Gastrocnemius medialis (tissue), 4 donors: Measurements from ENCODE around the gene RAB43. TPM values are rescaled to one million over a fixed set of nuclear protein-coding genes. Genes with fewer than 3 reads are reported as not detected.
A peak's percentile ranks its signal among the peaks of the same experiment; 100 is the strongest.
"Not testable (repeated sequence)": the region's sequence is repeated elsewhere in the genome, so short reads cannot be mapped to it uniquely, and the experiment has no call there.

Experiments
- ATAC-seq, 2 donors: fragments of 150-250 bp; one replicate each; pipeline ENCODE4 v1.9.1; 2016
- DNase-seq, 2 donors: peaks; one replicate each; pipeline ENCODE4 v3.0.0-alpha.2; 2019
- H3K27ac ChIP-seq, 4 donors: fragments of 200-600 bp; sonication (generic); 1 replicate in 1 of 4; 2 replicates in 3 of 4; pipeline ENCODE4 v1.5.1; 2016 to 2018; ENCODE audit warnings: mild to moderate bottlenecking in 2 of 4, moderate library complexity in 1 of 4
- H3K27me3 ChIP-seq, 3 donors: fragments of 200-600 bp; sonication (generic) in 2 of 3; 1 replicate in 1 of 3; 2 replicates in 2 of 3; pipeline versions ENCODE4 v1.5.1 to v1.6.0; 2016 to 2019; ENCODE audit warnings: mild to moderate bottlenecking in 1 of 3, moderate library complexity in 1 of 3
- H3K36me3 ChIP-seq, 2 donors: fragments of 200-600 bp; sonication (generic) in 1 of 2; one replicate each; pipeline ENCODE4 v1.5.1; 2017 to 2018
- H3K4me1 ChIP-seq, 2 donors: fragments of 200-600 bp; sonication (generic) in 1 of 2; one replicate each; pipeline ENCODE4 v1.5.1; 2016 to 2017; ENCODE audit warnings: mild to moderate bottlenecking in 2 of 2
- H3K4me3 ChIP-seq, 4 donors: fragments of 200-600 bp; sonication (generic) in 3 of 4; 1 replicate in 1 of 4; 2 replicates in 3 of 4; pipeline ENCODE4 v1.5.1; 2016 to 2019; ENCODE audit warnings: mild to moderate bottlenecking in 2 of 4
- H3K9me3 ChIP-seq, 3 donors: fragments of 200-600 bp; sonication (generic) in 2 of 3; 1 replicate in 1 of 3; 2 replicates in 2 of 3; pipeline ENCODE4 v1.5.1; 2016 to 2019
- POLR2A ChIP-seq, 2 donors: fragments of 450-650 bp; IDR thresholded peaks; one replicate each; pipeline ENCODE4 v1.6.1; 2017; ENCODE audit warnings: antibody characterized with exemption in 2 of 2, mild to moderate bottlenecking in 2 of 2, moderate library complexity in 2 of 2
- in situ Hi-C, 4 donors: fragments of 200-750 bp; cut with MboI; loops; one replicate each; pipeline versions ENCODE4 v1.15.0 to v1.8.0; 2017; ENCODE audit warnings: low sequenced_read_pairs in 4 of 4
- intact Hi-C: fragments of 100-400 bp; cut with DNase I; formaldehyde crosslinking; loops from one replicate; pipeline ENCODE4 v1.15.1; 2023; ENCODE audit warnings: low total_unique reads
- total RNA-seq, 4 donors: library from RNA; depleted of rRNA; stranded (reverse); fragments of >200 nt; gene quantifications; one replicate each; pipeline versions ENCODE4 v1.1.0 to v1.2.3, GENCODE V29; 2016
- TF ChIP-seq, protein P1 (sequence below), 5 experiments: fragments of 450-650 bp in 3 of 5; fragments of 200-600 bp in 2 of 5; sonication (generic) in 2 of 5; IDR thresholded peaks in 4 of 5; conservative IDR thresholded peaks in 1 of 5; 1 replicate in 4 of 5; 2 replicates in 1 of 5; pipeline ENCODE4 v1.5.1; 2016 to 2019; ENCODE audit warnings: antibody characterized with exemption in 5 of 5, mild to moderate bottlenecking in 3 of 5, moderate library complexity in 3 of 5

Gene RAB43
- total RNA-seq, 4 donors from 2014 or later: 1.1 to 3.9 (median 2.5) TPM

DNA sequence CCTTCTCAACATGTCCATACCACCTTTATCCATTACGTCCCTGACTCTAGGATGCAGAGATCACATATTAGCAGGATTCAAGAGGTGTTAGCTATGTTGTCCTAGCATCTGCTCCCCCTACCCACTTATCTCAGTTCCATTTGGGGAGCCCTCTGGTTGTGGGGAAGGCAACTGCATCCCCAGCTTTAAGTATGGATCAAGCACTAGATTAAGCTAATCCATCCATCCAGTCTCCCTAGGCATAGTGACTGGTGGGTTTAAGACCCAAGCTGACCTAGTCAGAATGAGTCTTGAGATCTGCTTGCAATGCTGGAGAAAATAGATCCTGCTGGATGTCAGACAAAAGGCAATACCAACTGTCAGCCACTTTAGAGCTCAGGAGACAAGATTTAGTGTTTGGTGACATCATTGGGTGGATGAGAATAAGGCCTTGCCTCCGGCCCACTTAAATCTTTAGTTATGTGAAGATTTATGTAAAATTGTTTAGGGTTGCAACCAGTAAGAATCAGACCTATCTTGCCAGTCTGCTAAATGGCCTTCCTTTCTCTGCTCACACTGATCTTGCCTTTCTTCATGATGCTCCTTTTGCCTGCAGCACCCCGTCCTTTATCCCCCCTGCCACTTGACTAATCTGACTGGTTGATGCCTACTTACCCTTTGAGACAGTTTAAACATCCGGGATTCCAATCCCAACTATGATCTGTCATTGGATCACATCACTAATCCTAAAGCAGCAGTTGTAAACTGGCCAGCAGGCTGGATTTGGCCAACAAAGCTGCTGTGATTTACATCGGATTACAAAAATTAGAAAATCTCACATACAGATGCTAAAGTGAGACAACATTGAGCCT is 41.4 kb upstream of the RAB43 start:
- in situ Hi-C loops (no loop called here), intact Hi-C loops (no loop called here)
- Histone ChIP-seq H3K4me1 (peaks cover 26 to 36% of the 10 kb centered on the region in 2 donors), H3K27me3 (no peaks in the 10 kb centered on the region), H3K9me3 (no peaks in the 10 kb centered on the region), H3K27ac (peak overlapping the region; percentile 93 to 97 (median 96)), H3K4me3 (peak overlapping the region; percentile 76 to 97 (median 84)), H3K36me3 (peaks cover 7 to 43% of the 10 kb centered on the region in 2 donors)
- TF ChIP-seq POLR2A (IDR thresholded peaks at IDR 0.05): no peak
- TF ChIP-seq, protein P1, sequence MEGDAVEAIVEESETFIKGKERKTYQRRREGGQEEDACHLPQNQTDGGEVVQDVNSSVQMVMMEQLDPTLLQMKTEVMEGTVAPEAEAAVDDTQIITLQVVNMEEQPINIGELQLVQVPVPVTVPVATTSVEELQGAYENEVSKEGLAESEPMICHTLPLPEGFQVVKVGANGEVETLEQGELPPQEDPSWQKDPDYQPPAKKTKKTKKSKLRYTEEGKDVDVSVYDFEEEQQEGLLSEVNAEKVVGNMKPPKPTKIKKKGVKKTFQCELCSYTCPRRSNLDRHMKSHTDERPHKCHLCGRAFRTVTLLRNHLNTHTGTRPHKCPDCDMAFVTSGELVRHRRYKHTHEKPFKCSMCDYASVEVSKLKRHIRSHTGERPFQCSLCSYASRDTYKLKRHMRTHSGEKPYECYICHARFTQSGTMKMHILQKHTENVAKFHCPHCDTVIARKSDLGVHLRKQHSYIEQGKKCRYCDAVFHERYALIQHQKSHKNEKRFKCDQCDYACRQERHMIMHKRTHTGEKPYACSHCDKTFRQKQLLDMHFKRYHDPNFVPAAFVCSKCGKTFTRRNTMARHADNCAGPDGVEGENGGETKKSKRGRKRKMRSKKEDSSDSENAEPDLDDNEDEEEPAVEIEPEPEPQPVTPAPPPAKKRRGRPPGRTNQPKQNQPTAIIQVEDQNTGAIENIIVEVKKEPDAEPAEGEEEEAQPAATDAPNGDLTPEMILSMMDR (IDR thresholded peaks at IDR 0.05 in 4 of 5, conservative IDR thresholded peaks at IDR 0.05 in 1 of 5): peak in 3 of 5 experiments; percentile 16 to 37 (median 24)
- no peak for ATAC-seq
- DNase-seq: no peak

DNA sequence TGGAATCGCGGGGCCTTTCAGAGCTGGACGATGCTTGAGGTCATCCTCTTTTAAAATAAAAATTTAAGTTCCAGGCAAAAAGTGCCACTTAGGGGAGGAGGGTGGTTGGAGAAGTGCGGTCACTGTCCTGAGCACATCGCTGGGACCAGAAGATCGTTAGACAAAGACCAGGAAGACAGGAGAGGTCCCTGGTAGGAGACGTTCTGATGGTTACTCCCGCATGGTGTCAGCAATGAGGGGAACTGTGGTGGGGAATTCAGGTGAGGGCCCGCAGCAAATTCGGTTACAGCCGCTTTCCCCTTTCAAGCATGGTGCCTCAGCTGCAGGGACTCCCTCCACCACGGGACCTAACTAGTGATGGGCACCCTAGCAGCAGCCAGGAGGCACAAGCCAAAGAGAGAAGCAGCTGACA is 40.3 kb upstream of the RAB43 start:
- in situ Hi-C loops (no loop called here), intact Hi-C loops (loop anchor here (1.0 kb wide), 3 partner anchors 63 to 87 kb away; partner anchors contain the start of gene COPG1)
- peaks cover 0 to 41% of the 10 kb centered on the region in 2 donors for H3K36me3 ChIP-seq

DNA sequence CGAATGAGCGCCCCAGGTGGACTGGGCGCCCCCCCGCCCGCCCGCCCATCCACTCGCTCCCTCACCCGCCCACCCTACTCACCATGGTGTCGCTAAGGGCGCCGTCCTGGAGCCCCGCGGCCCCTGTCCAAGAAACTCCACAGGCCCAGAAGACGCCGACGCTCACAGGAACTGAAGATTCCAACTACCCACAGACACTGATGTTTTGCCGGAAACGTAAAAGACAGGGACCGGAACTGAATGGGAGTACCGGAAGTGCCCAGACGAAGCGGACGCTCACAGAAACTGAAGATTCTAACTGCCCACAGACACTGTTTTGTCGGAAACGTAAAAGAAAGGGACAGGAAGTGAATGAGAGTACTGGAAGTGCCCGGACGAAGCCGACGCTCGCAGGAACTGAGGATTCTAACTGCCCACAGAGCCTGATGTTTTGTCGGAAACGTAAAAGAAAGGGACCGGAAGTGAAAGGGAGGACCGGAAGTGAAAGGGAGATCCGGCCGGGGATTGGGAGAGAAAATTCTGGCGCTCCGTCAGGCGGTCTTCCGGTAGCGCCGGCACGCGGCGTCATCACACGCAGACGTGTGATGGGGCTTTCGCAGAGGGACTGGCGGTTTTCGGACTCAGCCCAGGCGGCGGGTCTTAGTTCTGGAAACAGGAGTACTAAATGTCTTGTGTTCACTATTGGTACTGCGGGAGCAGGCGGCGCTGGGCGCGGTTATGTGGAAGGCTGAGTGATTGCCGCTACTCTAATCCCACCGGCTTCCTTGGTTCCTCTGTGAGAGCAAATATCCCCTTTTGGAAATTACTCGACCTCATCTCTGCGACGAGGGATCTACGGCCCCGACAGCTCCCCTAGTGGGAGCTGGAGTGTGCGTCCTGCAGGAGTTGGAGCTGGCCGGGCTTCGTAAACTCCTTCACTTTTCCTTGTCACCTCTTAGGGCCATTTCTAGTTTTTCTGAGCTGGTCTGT is 39.6 kb upstream of the RAB43 start, which contains the start of gene ISY1:
TSS of gene ISY1 (minus strand) at position 173 of the 969 bp plus-strand sequence. CDS start at position 85, 88 bp downstream.
- ATAC-seq: peak; percentile 82 to 86
- peak; percentile 83 to 87 for DNase-seq
- Histone ChIP-seq H3K9me3 (no peaks in the 10 kb centered on the region), H3K36me3 (peaks cover 0 to 41% of the 10 kb centered on the region in 2 donors), H3K27ac (peak within 1 kb of the TSS; percentile 93 to 97 (median 96)), H3K4me1 (peaks cover 26 to 36% of the 10 kb centered on the region in 2 donors), H3K27me3 (no peaks in the 10 kb centered on the region), H3K4me3 (peak within 1 kb of the TSS; percentile 76 to 97 (median 84))
- intact Hi-C loops (loop anchor here (1.0 kb wide), 3 partner anchors 64 to 88 kb away; partner anchors contain the start of gene COPG1), in situ Hi-C loops (no loop called here)
- peak; percentile 87 to 88 for TF ChIP-seq POLR2A (IDR thresholded peaks at IDR 0.05)
- TF ChIP-seq, protein P1 (IDR thresholded peaks at IDR 0.05 in 4 of 5, conservative IDR thresholded peaks at IDR 0.05 in 1 of 5): peak; percentile 80 to 94 (median 82)

More for the DNA sequence above, 40.3 kb upstream of the RAB43 start:
- Histone ChIP-seq H3K9me3 (no peaks in the 10 kb centered on the region), H3K4me3 (peak overlapping the region; percentile 76 to 97 (median 84)), H3K27ac (peak overlapping the region; percentile 93 to 97 (median 96)), H3K27me3 (no peaks in the 10 kb centered on the region), H3K4me1 (peaks cover 26 to 36% of the 10 kb centered on the region in 2 donors)
- DNase-seq (peak; percentile 61 to 71), ATAC-seq (peak; percentile 38 to 48)
- TF ChIP-seq POLR2A (IDR thresholded peaks at IDR 0.05): no peak
- TF ChIP-seq, protein P1 (IDR thresholded peaks at IDR 0.05 in 4 of 5, conservative IDR thresholded peaks at IDR 0.05 in 1 of 5): peak in 1 of 5 experiments; percentile 25

DNA sequence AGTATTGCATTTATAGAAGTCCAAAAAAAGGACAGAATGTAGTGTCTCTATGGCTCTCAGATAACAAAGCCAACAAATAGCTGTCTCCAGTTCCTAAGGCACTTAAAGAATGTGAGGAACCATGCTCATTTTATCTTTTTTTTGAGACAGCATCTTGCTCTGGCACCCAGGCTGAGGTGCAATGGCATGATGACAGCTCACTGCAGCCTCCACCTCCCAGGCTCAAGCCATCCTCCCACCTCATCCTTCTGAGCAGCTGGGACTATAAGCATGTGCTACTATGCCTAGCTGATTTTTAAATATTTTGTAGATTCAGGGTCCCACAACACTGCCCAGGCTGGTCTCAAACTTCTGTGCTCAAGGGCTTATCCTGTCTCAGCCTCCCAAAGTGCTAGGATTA is 23.2 kb upstream of the RAB43 start:
- intact Hi-C loops: no loop called here
- Histone ChIP-seq H3K4me3 (no peak overlapping the region), H3K27ac (no peak overlapping the region), H3K36me3 (peaks cover 0 to 60% of the 10 kb centered on the region in 2 donors), H3K27me3 (no peaks in the 10 kb centered on the region), H3K9me3 (no peaks in the 10 kb centered on the region), H3K4me1 (no peaks in the 10 kb centered on the region)
- no peak for DNase-seq
- ATAC-seq: no peak
- in situ Hi-C loops: no loop called here
- TF ChIP-seq, protein P1 (IDR thresholded peaks at IDR 0.05 in 4 of 5, conservative IDR thresholded peaks at IDR 0.05 in 1 of 5): no peak
- no peak for TF ChIP-seq POLR2A (IDR thresholded peaks at IDR 0.05)

DNA sequence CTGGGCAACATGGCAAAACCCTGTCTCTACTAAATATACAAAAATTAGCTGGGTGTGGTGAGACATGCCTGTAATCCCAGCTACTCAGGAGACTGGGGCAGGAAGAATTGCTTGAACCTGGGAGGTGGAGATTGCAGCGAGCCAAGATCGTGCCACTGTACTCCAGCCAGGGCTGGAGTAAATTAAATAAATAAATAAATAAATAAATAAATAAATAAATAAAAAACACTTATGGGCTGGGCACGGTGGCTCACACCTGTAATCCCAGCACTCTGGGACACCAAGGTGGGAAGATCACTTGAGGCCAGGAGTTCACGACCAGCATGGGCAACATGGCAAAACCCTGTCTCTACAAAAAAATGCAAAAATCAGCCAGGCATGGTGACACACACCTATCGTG is 19.4 kb upstream of the RAB43 start:
- H3K27me3 ChIP-seq, H3K27ac ChIP-seq, ATAC-seq, H3K4me1 ChIP-seq, intact Hi-C loops, H3K4me3 ChIP-seq, DNase-seq, H3K9me3 ChIP-seq, in situ Hi-C loops: not testable (repeated sequence)
- H3K36me3 ChIP-seq: peaks cover 0 to 85% of the 10 kb centered on the region in 2 donors
